K562 (cell line): ENCODE results near the gene UQCRHL. TPM values are rescaled to one million over a fixed set of nuclear protein-coding genes. Genes with fewer than 3 reads are reported as not detected.

ENCODE experiments used
- AFF1 ChIP-seq, 2 experiments: fragments of 450-650 bp; IDR thresholded peaks; 2 replicates each; pipeline ENCODE4 v1.6.1; 2018; ENCODE audit warnings: mild to moderate bottlenecking in 2 of 2, low read depth in 1 of 2; ENCODE audit not compliant: partially characterized antibody in 2 of 2
- FOXM1 ChIP-seq, 2 experiments: fragments of 450-650 bp in 1 of 2; sonication (generic) in 1 of 2; formaldehyde crosslinking in 1 of 2; IDR thresholded peaks; 2 replicates each; pipeline versions ENCODE4 v1.6.1 to v1.9.0; 2017 to 2022; ENCODE audit warnings: low read depth in 2 of 2, mild to moderate bottlenecking in 2 of 2, missing genetic modification reagents in 1 of 2, moderate library complexity in 1 of 2
- KDM1A ChIP-seq, 2 experiments: fragments of 450-650 bp; IDR thresholded peaks; 2 replicates each; pipeline ENCODE4 v1.6.1; 2016; ENCODE audit warnings: mild to moderate bottlenecking in 2 of 2
- SETDB1 ChIP-seq: IDR thresholded peaks from one replicate; pipeline ENCODE4 v1.6.1; 2012; ENCODE audit warnings: low read length, control low read depth, inconsistent platforms
- STAT5B ChIP-seq: fragments of 250-450 bp; sonication (Bioruptor Pico); IDR thresholded peaks from 2 replicates; pipeline ENCODE4 v1.8.0; 2021; ENCODE audit warnings: mild to moderate bottlenecking, inconsistent platforms
- ZNF184 ChIP-seq: sonication (generic); formaldehyde crosslinking; IDR thresholded peaks from 2 replicates; pipeline ENCODE4 v1.5.0; 2020; ENCODE audit warnings: missing genetic modification reagents
- ZNF444 ChIP-seq: fragments of 250-450 bp; sonication (Bioruptor Pico); IDR thresholded peaks from 2 replicates; pipeline ENCODE4 v1.4.0; 2020; ENCODE audit warnings: mild to moderate bottlenecking, moderate library complexity
- polyA plus RNA-seq, 8 experiments: library from polyadenylated mRNA; depleted of rRNA in 4 of 8; stranded (reverse) in 5 of 8; unstranded in 3 of 8; fragments of >200 nt; fragmentation: Nextera tagmentation in 2 of 8; fragmentation: Illumina TruSeq in 1 of 8; extraction: Ambion mirVana in 2 of 8; extraction: Trizol in 1 of 8; gene quantifications; 2 replicates each; pipeline versions ENCODE4 v1.2.1 to v1.2.3, GENCODE V29; 2011 to 2014; ENCODE audit warnings: inconsistent platforms in 1 of 8, missing spikeins in 1 of 8
- total RNA-seq, 7 experiments: library from RNA; depleted of rRNA in 6 of 7; stranded (reverse); fragments of >200 nt in 6 of 7; fragmentation: Illumina TruSeq in 2 of 7; extraction: Trizol in 2 of 7; gene quantifications; 2 replicates each; pipeline versions ENCODE4 v1.2.1 to v1.2.3, GENCODE V29; 2011 to 2021; ENCODE audit warnings: low replicate concordance in 1 of 7
- TF ChIP-seq, protein P1 (sequence below): sonication (generic); formaldehyde crosslinking; IDR thresholded peaks from 2 replicates; pipeline ENCODE4 v1.8.0; 2022; ENCODE audit warnings: missing genetic modification reagents, mild to moderate bottlenecking, moderate library complexity, borderline replicate concordance

UQCRHL gene
- total and polyA plus RNA-seq, 9 of the 15 experiments (the other 6 are each of a cell fraction or from before 2014, with no cell fraction given): 5.1 to 41.3 (median 21.8) TPM

GRCh38 chr1:15757575-15758342 lies 49.7 kb downstream of the UQCRHL start (continued):
- TF ChIP-seq, protein P1, sequence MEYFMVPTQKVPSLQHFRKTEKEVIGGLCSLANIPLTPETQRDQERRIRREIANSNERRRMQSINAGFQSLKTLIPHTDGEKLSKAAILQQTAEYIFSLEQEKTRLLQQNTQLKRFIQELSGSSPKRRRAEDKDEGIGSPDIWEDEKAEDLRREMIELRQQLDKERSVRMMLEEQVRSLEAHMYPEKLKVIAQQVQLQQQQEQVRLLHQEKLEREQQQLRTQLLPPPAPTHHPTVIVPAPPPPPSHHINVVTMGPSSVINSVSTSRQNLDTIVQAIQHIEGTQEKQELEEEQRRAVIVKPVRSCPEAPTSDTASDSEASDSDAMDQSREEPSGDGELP (CRISPR knock-in tag): peak; percentile 48; the same call in 1 of the 2 replicates
- TF ChIP-seq STAT5B (CRISPR knock-in tag): no peak
- TF ChIP-seq FOXM1 (IDR thresholded peaks at IDR 0.05; ENCODE audit: low read depth): no peak
- TF ChIP-seq FOXM1 (CRISPR knock-in tag; IDR thresholded peaks at IDR 0.05; ENCODE audit: low read depth): no peak
- no peak for TF ChIP-seq SETDB1
- no peak for TF ChIP-seq AFF1 (IDR thresholded peaks at IDR 0.05; ENCODE audit: low read depth in 1 of 2, partially characterized antibody in 2 of 2)
- TF ChIP-seq ZNF184 (CRISPR knock-in tag): no peak
- TF ChIP-seq ZNF444 (CRISPR knock-in tag): 0 out of 2 replicates have a peak, but pooled peaks have one; percentile 34
- TF ChIP-seq KDM1A (IDR thresholded peaks at IDR 0.05): peak; percentile 51 to 88

Other genes starting within 250 kb of the UQCRHL start
Only the 7 nearest of the 12 such genes appear.
- 21.2 and 31.5 TPM in 2 replicates for gene DDI2, start 190.2 kb downstream of the UQCRHL start, total RNA-seq (2014; rRNA removed)
- 29.3 and 31.8 TPM in 2 replicates for gene DDI2, start 190.2 kb downstream of the UQCRHL start, total RNA-seq (2014; rRNA removed; fragmentation: Illumina TruSeq; extraction: Trizol)
- 23.6 and 23.9 TPM in 2 replicates for gene DDI2, start 190.2 kb downstream of the UQCRHL start, total RNA-seq (2015; rRNA removed; fragmentation: Illumina TruSeq; extraction: Trizol)
- gene DDI2, start 190.2 kb downstream of the UQCRHL start, total RNA-seq (2021): 48.4 and 50.1 TPM in 2 replicates
- 14.5 and 16.3 TPM in 2 replicates for gene DDI2, start 190.2 kb downstream of the UQCRHL start, polyA plus RNA-seq (2011; rRNA removed)
- gene DDI2, start 190.2 kb downstream of the UQCRHL start, polyA plus RNA-seq (2014; fragmentation: Illumina TruSeq; extraction: Trizol): 27.4 and 32.0 TPM in 2 replicates
- 1 to 10 TPM; 6.5 to 7.3 TPM for gene DDI2, start 190.2 kb downstream of the UQCRHL start, polyA plus RNA-seq (2014; fragmentation: Nextera tagmentation; extraction: Ambion mirVana)
- 17.1 and 19.1 TPM in 2 replicates for gene DDI2, start 190.2 kb downstream of the UQCRHL start, polyA plus RNA-seq (2014; rRNA removed)
- gene PLEKHM2, start 123.3 kb downstream of the UQCRHL start, total RNA-seq (2014; rRNA removed): 28.6 and 36.7 TPM in 2 replicates
- gene PLEKHM2, start 123.3 kb downstream of the UQCRHL start, total RNA-seq (2014; rRNA removed; fragmentation: Illumina TruSeq; extraction: Trizol): 7.8 and 15.6 TPM in 2 replicates
- gene PLEKHM2, start 123.3 kb downstream of the UQCRHL start, total RNA-seq (2015; rRNA removed; fragmentation: Illumina TruSeq; extraction: Trizol): 33.2 and 34.3 TPM in 2 replicates
- gene PLEKHM2, start 123.3 kb downstream of the UQCRHL start, total RNA-seq (2021): 63.7 and 65.3 TPM in 2 replicates
- 34.9 and 54.1 TPM in 2 replicates for gene PLEKHM2, start 123.3 kb downstream of the UQCRHL start, polyA plus RNA-seq (2011; rRNA removed)
- 35.1 and 47.8 TPM in 2 replicates for gene PLEKHM2, start 123.3 kb downstream of the UQCRHL start, polyA plus RNA-seq (2014; fragmentation: Illumina TruSeq; extraction: Trizol)
- gene PLEKHM2, start 123.3 kb downstream of the UQCRHL start, polyA plus RNA-seq (2014; fragmentation: Nextera tagmentation; extraction: Ambion mirVana): under 1 TPM; 0.27 to 0.78 TPM
- gene PLEKHM2, start 123.3 kb downstream of the UQCRHL start, polyA plus RNA-seq (2014; rRNA removed): 41.1 and 42.7 TPM in 2 replicates
- gene SLC25A34, start 71.4 kb downstream of the UQCRHL start, total RNA-seq (2014; rRNA removed): 0.41 and 0.78 TPM in 2 replicates
- 0.06 and 0.11 TPM in 2 replicates for gene SLC25A34, start 71.4 kb downstream of the UQCRHL start, total RNA-seq (2014; rRNA removed; fragmentation: Illumina TruSeq; extraction: Trizol)
- 0.26 and 0.43 TPM in 2 replicates for gene SLC25A34, start 71.4 kb downstream of the UQCRHL start, total RNA-seq (2015; rRNA removed; fragmentation: Illumina TruSeq; extraction: Trizol)
- 0.13 and 0.16 TPM in 2 replicates for gene SLC25A34, start 71.4 kb downstream of the UQCRHL start, total RNA-seq (2021)
- gene SLC25A34, start 71.4 kb downstream of the UQCRHL start, polyA plus RNA-seq (2011; rRNA removed): 0.24 and 0.31 TPM in 2 replicates
- 0.16 and 0.21 TPM in 2 replicates for gene SLC25A34, start 71.4 kb downstream of the UQCRHL start, polyA plus RNA-seq (2014; fragmentation: Illumina TruSeq; extraction: Trizol)
- gene SLC25A34, start 71.4 kb downstream of the UQCRHL start, polyA plus RNA-seq (2014; fragmentation: Nextera tagmentation; extraction: Ambion mirVana): under 1 TPM; 0.01 to 0.03 TPM
- 0.22 and 0.57 TPM in 2 replicates for gene SLC25A34, start 71.4 kb downstream of the UQCRHL start, polyA plus RNA-seq (2014; rRNA removed)
- gene TMEM82, start 65.2 kb downstream of the UQCRHL start, total RNA-seq (2014; rRNA removed): not detected in 2 replicates
- gene TMEM82, start 65.2 kb downstream of the UQCRHL start, total RNA-seq (2014; rRNA removed; fragmentation: Illumina TruSeq; extraction: Trizol): not detected in 2 replicates
- gene TMEM82, start 65.2 kb downstream of the UQCRHL start, total RNA-seq (2015; rRNA removed; fragmentation: Illumina TruSeq; extraction: Trizol): not detected in 2 replicates
- not detected in 2 replicates for gene TMEM82, start 65.2 kb downstream of the UQCRHL start, total RNA-seq (2021)
- not detected in 2 replicates for gene TMEM82, start 65.2 kb downstream of the UQCRHL start, polyA plus RNA-seq (2011; rRNA removed)
- not detected in 2 replicates for gene TMEM82, start 65.2 kb downstream of the UQCRHL start, polyA plus RNA-seq (2014; fragmentation: Illumina TruSeq; extraction: Trizol)
- gene TMEM82, start 65.2 kb downstream of the UQCRHL start, polyA plus RNA-seq (2014; fragmentation: Nextera tagmentation; extraction: Ambion mirVana): not detected
- not detected in 2 replicates for gene TMEM82, start 65.2 kb downstream of the UQCRHL start, polyA plus RNA-seq (2014; rRNA removed)
- gene FBLIM1, start 48.9 kb downstream of the UQCRHL start, total RNA-seq (2014; rRNA removed): 0.04 TPM in 1 of 2 replicates, not detected in the other
- gene FBLIM1, start 48.9 kb downstream of the UQCRHL start, total RNA-seq (2014; rRNA removed; fragmentation: Illumina TruSeq; extraction: Trizol): not detected in 2 replicates
- gene FBLIM1, start 48.9 kb downstream of the UQCRHL start, total RNA-seq (2015; rRNA removed; fragmentation: Illumina TruSeq; extraction: Trizol): not detected in 2 replicates
- gene FBLIM1, start 48.9 kb downstream of the UQCRHL start, total RNA-seq (2021): 0.18 and 0.24 TPM in 2 replicates
- gene FBLIM1, start 48.9 kb downstream of the UQCRHL start, polyA plus RNA-seq (2011; rRNA removed): 0.14 and 0.43 TPM in 2 replicates
- not detected in 2 replicates for gene FBLIM1, start 48.9 kb downstream of the UQCRHL start, polyA plus RNA-seq (2014; fragmentation: Illumina TruSeq; extraction: Trizol)
- gene FBLIM1, start 48.9 kb downstream of the UQCRHL start, polyA plus RNA-seq (2014; fragmentation: Nextera tagmentation; extraction: Ambion mirVana): not detected
- gene FBLIM1, start 48.9 kb downstream of the UQCRHL start, polyA plus RNA-seq (2014; rRNA removed): not detected in 2 replicates
- gene SPEN, start 40.1 kb upstream of the UQCRHL start, total RNA-seq (2014; rRNA removed): 27.2 and 27.8 TPM in 2 replicates
- 29.9 and 36.1 TPM in 2 replicates for gene SPEN, start 40.1 kb upstream of the UQCRHL start, total RNA-seq (2014; rRNA removed; fragmentation: Illumina TruSeq; extraction: Trizol)
- 24.5 and 29.1 TPM in 2 replicates for gene SPEN, start 40.1 kb upstream of the UQCRHL start, total RNA-seq (2015; rRNA removed; fragmentation: Illumina TruSeq; extraction: Trizol)
- 72.1 and 80.2 TPM in 2 replicates for gene SPEN, start 40.1 kb upstream of the UQCRHL start, total RNA-seq (2021)
- gene SPEN, start 40.1 kb upstream of the UQCRHL start, polyA plus RNA-seq (2011; rRNA removed): 11.9 and 16.4 TPM in 2 replicates
- 87.5 and 87.6 TPM in 2 replicates for gene SPEN, start 40.1 kb upstream of the UQCRHL start, polyA plus RNA-seq (2014; fragmentation: Illumina TruSeq; extraction: Trizol)
- 10 to 100 TPM in 1 of 2 experiments, 1 to 10 TPM in 1; 5.7 to 13.1 TPM for gene SPEN, start 40.1 kb upstream of the UQCRHL start, polyA plus RNA-seq (2014; fragmentation: Nextera tagmentation; extraction: Ambion mirVana)
- gene SPEN, start 40.1 kb upstream of the UQCRHL start, polyA plus RNA-seq (2014; rRNA removed): 31.9 and 34.6 TPM in 2 replicates
- 43.3 and 54.0 TPM in 2 replicates for gene ZBTB17, start 168.5 kb upstream of the UQCRHL start, total RNA-seq (2014; rRNA removed)
- 10.4 and 11.0 TPM in 2 replicates for gene ZBTB17, start 168.5 kb upstream of the UQCRHL start, total RNA-seq (2014; rRNA removed; fragmentation: Illumina TruSeq; extraction: Trizol)
- gene ZBTB17, start 168.5 kb upstream of the UQCRHL start, total RNA-seq (2015; rRNA removed; fragmentation: Illumina TruSeq; extraction: Trizol): 29.6 and 33.2 TPM in 2 replicates
- gene ZBTB17, start 168.5 kb upstream of the UQCRHL start, total RNA-seq (2021): 46.5 and 53.4 TPM in 2 replicates
- 43.4 and 71.1 TPM in 2 replicates for gene ZBTB17, start 168.5 kb upstream of the UQCRHL start, polyA plus RNA-seq (2011; rRNA removed)
- gene ZBTB17, start 168.5 kb upstream of the UQCRHL start, polyA plus RNA-seq (2014; fragmentation: Illumina TruSeq; extraction: Trizol): 15.1 and 31.6 TPM in 2 replicates
- 1 to 10 TPM; 1.1 to 1.7 TPM for gene ZBTB17, start 168.5 kb upstream of the UQCRHL start, polyA plus RNA-seq (2014; fragmentation: Nextera tagmentation; extraction: Ambion mirVana)
- 50.3 and 54.1 TPM in 2 replicates for gene ZBTB17, start 168.5 kb upstream of the UQCRHL start, polyA plus RNA-seq (2014; rRNA removed)